T-helper 1 cell treated with Interleukin-12 subunit alpha and Interleukin-12 subunit beta and Interleukin-4 antibody, amounts not matched to agents 30 μg/mL and 1 μg/mL, for 36 hours (primary cell): ENCODE measurements around the gene POFUT2.
"Not testable (repeated sequence)": the region's sequence is repeated elsewhere in the genome, so short reads cannot be mapped to it uniquely, and the experiment has no call there.

ENCODE experiments used
- H3K27ac Mint-ChIP-seq: one replicate; pipeline ENCODE4 v1.8.0; 2021; ENCODE audit warnings: mild to moderate bottlenecking, mixed read lengths
- H3K27me3 Mint-ChIP-seq: one replicate; pipeline ENCODE4 v1.8.0; 2021; ENCODE audit warnings: low read depth, mixed read lengths
- H3K36me3 Mint-ChIP-seq: one replicate; pipeline ENCODE4 v1.8.0; 2021; ENCODE audit warnings: low read depth, mixed read lengths
- H3K4me1 Mint-ChIP-seq: one replicate; pipeline ENCODE4 v1.8.0; 2021; ENCODE audit warnings: low read depth, mixed read lengths
- H3K4me3 Mint-ChIP-seq: one replicate; pipeline ENCODE4 v1.8.0; 2021; ENCODE audit warnings: mild to moderate bottlenecking, moderate library complexity, mixed read lengths
- H3K9me3 Mint-ChIP-seq: one replicate; pipeline ENCODE4 v1.8.0; 2021; ENCODE audit warnings: mixed read lengths

POFUT2 gene

DNA sequence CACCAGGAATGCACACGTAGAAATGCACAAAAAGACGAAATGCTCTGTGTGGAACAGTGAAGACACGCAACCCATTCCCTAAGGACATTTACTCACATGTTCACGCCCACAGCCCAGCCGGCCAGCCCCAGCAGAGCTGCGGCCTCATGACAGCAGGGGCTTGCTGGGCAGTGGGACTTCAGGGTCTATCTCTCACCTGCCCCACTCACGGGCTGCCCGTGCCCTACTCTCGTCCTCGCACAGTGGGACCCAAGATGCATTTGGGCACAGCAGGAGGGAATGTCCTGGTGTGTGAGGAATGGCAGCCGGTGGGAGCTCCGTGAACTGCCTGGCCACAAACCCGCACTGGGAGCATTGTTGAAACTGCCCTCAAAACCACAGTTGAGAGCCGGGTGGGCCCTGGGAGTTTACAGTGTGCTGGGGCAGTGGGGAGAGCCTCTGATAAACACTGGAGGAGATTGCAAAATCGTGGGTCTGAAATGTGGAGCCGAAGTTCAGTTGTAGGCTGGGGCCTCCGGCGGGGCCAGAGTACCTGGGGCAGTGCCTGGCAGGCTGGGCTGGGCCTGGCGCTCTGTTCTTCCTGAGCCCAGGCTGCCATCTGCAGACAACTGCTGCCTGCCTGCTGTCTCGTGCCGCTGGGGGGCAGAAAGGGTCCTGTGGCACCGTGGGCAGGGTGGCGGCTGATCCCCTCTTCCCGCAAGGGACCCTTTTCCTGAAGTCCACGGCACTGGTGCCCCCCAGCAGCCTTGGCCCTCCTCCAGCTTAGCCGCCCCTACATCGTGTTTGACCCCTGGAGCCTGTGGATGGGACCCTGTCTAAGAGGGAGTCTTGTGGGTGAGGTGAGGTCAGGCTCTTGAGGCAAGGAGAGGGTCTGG, 20.7 kb upstream of the POFUT2 start:
- Mint-ChIP-seq H3K27ac (no peak overlapping the region), H3K27me3 (peaks cover 7% of the 10 kb centered on the region), H3K36me3 (no peaks in the 10 kb centered on the region), H3K9me3 (no peaks in the 10 kb centered on the region), H3K4me1 (peaks cover 5% of the 10 kb centered on the region), H3K4me3 (no peak overlapping the region)

DNA sequence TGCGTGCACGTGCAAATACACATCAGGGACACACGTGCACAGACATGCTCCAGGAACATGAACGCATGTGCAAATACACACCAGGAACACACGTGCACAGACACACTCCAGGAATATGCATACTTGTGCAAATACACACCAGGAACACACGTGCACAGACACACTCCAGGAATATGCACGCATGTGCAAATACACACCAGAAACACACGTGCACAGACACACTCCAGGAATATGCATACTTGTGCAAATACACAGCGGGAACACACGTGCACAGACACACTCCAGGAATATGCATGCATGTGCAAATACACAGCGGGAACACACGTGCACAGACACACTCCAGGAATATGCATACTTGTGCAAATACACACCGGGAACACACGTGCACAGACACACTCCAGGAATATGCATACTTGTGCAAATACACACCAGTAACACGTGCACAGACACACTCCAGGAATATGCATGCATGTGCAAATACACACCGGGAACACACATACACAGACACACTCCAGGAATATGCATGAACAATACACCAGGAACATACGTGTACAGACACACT, 20.0 kb upstream of the POFUT2 start:
- not testable (repeated sequence) for H3K27me3 Mint-ChIP-seq, H3K9me3 Mint-ChIP-seq, H3K36me3 Mint-ChIP-seq, H3K27ac Mint-ChIP-seq, H3K4me1 Mint-ChIP-seq, H3K4me3 Mint-ChIP-seq

DNA sequence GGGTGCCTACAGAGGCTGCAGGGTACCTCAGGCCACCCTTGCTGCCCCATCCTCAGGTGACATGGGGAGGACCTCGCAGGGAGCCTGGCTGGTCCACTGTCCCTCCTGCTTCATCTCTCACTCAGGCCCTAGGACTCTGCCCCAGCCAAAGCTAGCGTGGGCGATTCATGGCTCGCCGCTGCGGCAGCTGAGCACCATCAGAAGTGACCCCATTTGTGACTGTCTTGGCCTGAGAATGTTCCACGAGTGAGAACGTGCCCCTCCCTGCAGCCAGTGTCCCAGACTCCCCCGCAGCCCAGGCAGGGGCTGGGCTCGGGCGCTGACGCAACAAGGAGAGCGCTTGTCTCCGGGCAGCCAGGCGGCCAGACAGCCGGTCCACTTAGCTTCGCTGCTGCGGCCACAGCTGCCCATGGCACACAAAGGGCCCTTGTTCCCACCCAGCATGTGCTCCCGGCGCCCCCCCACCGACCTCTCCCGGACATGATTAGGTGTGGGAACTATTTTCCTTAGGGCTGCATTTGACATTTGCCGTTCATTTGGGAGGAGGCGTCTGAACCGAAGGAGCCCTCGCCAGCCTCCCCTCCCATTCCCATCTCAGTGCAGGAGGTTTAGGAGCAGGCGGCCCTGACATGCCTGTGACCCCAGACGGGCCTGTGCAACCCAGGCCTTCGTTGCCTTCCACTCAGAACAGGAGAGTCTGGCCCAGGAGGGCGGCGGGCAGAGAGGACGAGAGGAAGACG, 19.3 kb upstream of the POFUT2 start:
- H3K27ac Mint-ChIP-seq: no peak overlapping the region
- peaks cover 2% of the 10 kb centered on the region for H3K27me3 Mint-ChIP-seq
- no peaks in the 10 kb centered on the region for H3K36me3 Mint-ChIP-seq
- H3K4me1 Mint-ChIP-seq: peaks cover 5% of the 10 kb centered on the region
- H3K4me3 Mint-ChIP-seq: no peak overlapping the region
- H3K9me3 Mint-ChIP-seq: no peaks in the 10 kb centered on the region

DNA sequence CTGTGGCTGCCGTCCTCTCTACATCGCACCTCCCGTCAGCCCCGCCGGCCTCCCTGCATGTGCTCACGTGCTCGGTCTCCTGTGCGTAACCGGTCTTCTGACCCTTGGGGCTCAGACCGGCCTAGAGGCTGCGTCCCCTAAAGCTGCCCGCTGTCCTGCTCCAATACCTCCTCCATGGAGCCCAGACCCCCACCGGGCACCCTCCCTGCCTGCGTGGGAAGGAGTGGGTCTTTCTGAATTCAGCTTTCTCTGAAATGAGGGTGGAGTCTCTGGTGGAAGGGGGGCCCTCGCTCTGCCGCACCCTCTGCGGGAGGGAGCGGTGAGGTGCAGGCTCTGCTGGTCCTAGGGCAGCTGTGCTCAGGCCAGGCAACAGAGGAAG, 18.7 kb upstream of the POFUT2 start:
- no peak overlapping the region for H3K27ac Mint-ChIP-seq
- H3K4me3 Mint-ChIP-seq: no peak overlapping the region
- no peaks in the 10 kb centered on the region for H3K36me3 Mint-ChIP-seq
- no peaks in the 10 kb centered on the region for H3K27me3 Mint-ChIP-seq
- no peaks in the 10 kb centered on the region for H3K9me3 Mint-ChIP-seq
- H3K4me1 Mint-ChIP-seq: peaks cover 5% of the 10 kb centered on the region

DNA sequence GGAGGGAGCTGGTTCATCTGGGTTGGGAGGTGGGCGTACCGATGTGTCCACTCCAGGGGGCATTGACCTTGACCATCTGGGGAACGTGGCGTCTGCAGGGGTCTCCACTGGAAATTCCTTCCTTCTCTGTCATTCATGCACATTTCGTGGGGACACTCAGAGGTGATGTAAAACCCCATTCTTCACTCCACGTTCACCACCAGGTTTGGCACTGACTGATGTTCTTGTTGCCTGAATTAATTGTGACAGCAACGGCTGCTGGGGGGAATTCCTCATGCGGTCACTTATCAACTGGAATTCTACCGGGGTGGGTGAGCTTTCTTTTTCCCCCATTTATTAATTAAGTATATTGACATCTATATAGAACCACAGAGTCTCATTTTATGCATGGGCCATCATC, 18.1 kb upstream of the POFUT2 start:
- Mint-ChIP-seq H3K4me1 (peaks cover 5% of the 10 kb centered on the region), H3K36me3 (no peaks in the 10 kb centered on the region), H3K27ac (no peak overlapping the region), H3K27me3 (no peaks in the 10 kb centered on the region), H3K4me3 (no peak overlapping the region), H3K9me3 (no peaks in the 10 kb centered on the region)

DNA sequence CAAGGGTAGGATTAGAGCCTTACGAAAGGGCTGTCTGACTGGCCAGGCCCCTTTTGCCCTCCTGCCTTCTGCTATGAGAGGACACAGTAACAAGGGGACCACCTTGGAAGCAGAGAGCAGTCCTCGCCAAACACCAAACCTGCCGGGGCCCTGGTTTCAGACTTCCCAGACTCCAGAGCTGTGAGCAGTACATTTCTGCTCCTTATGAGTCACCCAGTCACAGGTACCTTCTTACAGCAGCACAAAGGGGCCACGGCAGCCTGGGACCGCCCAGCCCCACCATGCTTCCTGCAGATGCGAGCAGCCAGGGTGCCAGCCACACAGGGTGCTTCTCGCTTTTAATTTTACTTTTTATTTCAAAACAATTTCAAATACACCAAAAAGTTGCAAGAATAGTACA, 17.2 kb upstream of the POFUT2 start:
- Mint-ChIP-seq H3K27ac (no peak overlapping the region), H3K4me1 (peaks cover 5% of the 10 kb centered on the region), H3K9me3 (no peaks in the 10 kb centered on the region), H3K27me3 (no peaks in the 10 kb centered on the region), H3K36me3 (no peaks in the 10 kb centered on the region), H3K4me3 (no peak overlapping the region)

DNA sequence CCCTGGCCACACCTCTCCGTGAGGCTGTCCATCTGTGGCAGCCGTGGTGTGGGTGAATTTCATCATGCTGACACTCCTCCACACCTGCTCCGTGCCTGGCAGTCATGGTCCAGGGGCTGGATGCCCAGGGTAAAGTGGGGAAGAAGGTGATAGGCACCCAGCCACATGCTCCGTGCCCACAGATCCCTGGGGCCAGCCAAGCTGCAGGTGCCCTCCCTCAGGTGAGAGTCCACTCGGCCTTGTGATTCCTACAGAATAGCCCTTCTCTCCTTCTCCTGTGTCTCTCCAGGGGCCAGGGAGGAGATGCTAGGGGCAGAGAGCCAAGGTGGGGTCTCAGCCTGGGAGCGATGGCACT, 16.8 kb upstream of the POFUT2 start:
- H3K36me3 Mint-ChIP-seq: no peaks in the 10 kb centered on the region
- H3K4me3 Mint-ChIP-seq: no peak overlapping the region
- no peaks in the 10 kb centered on the region for H3K9me3 Mint-ChIP-seq
- H3K27me3 Mint-ChIP-seq: no peaks in the 10 kb centered on the region
- no peak overlapping the region for H3K27ac Mint-ChIP-seq
- peaks cover 5% of the 10 kb centered on the region for H3K4me1 Mint-ChIP-seq

DNA sequence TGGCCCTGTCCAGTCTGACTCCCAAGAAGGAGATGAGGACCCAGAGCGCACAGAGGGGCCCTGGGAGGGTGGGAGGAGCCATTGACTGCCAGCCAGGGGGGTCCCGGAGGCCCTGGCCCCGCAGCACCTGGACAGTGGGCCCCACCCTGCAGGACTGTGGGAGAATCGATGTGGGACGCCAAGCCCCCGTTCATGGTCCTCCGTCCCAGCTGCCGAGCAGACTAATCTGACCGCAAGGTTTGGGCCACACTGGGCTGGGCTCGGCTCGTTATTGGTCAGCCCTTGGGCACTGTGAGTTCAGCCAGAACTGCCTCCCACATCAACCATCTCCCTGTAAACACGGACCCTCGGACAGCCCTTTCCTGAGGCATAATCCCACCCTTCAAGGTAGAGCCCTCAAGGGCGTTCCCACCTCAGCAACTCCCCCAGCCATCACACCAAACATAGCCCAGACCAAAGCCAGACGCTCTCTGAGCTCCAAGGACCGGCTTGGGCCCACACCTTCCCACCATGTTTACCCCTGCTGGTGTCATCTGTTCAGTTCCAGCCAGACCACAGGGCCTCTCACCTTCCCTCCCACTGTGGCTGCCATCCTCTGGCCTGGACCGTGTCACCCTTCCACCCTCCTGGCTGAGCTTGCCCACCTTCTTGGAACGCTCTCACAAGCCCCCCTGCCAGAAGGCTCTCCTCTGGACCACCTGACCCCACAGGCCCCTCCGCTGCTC, 16.2 kb upstream of the POFUT2 start:
- Mint-ChIP-seq H3K36me3 (no peaks in the 10 kb centered on the region), H3K9me3 (no peaks in the 10 kb centered on the region), H3K4me3 (no peak overlapping the region), H3K27me3 (no peaks in the 10 kb centered on the region), H3K27ac (no peak overlapping the region), H3K4me1 (peaks cover 2% of the 10 kb centered on the region)

DNA sequence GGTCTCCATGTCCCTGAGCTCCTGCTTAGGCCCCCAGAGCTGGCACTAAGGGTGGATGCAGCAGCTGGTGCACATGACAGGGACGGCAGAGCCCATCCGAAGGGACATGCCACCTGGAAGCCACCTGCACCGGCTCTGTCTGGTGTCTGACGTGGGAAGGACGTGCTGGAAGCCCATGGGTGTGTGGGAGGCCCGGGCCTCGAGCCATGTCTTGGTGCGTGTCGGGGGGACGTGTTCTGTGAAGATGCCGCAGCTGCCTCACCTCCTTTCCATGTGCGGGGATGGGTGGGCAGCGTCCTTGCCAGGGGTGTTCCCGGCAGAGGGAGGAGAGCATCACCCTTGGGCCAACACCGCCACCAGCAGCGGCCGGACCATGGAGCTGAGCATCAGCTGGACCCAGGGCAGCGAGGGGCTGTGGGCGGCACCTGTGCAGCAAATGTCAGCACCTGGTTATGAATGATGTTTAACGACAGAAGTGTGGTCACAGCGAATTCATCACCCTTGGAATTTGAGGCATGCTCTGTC, 15.5 kb upstream of the POFUT2 start:
- Mint-ChIP-seq H3K9me3 (no peaks in the 10 kb centered on the region), H3K36me3 (no peaks in the 10 kb centered on the region), H3K27me3 (no peaks in the 10 kb centered on the region), H3K4me1 (no peaks in the 10 kb centered on the region), H3K27ac (no peak overlapping the region), H3K4me3 (no peak overlapping the region)

DNA sequence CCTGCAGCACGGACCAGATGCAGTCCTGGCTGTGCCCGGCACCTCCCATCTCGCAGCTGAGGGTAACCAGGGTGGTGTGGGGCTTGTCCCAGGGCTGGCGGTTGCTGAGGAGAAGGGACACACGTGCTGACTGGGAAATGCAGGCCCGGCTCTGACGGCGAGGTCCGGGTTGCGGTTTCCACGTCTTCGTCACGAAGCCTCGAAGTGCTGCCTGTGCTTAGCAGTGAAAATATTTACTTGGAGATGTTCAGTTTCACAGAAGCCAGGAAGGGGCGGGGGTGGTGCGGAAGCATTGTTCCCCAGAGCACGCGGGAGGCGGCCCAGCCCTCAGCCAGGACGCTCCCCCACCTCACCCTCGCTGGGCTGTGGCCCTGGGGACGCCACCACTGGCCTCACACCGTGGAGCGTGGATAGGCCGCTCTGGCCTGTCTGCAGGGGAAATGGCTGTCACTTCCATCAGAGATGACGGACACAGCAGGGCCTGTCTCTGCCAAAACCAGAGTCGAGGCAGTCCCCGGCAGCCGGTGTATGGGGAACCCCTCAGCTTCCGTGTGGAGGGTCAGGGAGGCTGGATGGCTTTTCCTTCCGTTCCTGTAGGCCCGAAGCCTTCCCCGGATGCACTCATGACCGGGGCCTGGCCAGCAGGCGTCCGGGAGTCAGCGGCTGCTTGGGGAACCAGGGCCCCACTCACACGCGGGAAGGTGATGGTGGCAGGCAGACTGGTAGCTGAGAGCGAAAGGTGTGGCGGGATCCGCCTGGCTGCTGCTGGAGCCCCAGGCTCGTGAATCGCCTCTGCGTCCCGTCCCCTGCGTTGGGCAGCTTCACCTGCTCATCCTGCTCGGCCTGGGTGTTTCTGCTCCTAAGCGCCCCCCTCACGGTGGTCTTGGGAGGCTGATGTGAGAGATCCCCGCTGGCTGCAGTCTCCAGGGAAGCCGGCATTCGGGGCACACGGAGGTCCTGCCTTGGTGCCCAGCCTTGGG, 14.7 kb upstream of the POFUT2 start:
- no peaks in the 10 kb centered on the region for H3K27me3 Mint-ChIP-seq
- no peaks in the 10 kb centered on the region for H3K4me1 Mint-ChIP-seq
- H3K27ac Mint-ChIP-seq: peak overlapping the region; percentile 59
- no peak overlapping the region for H3K4me3 Mint-ChIP-seq
- no peaks in the 10 kb centered on the region for H3K36me3 Mint-ChIP-seq
- no peaks in the 10 kb centered on the region for H3K9me3 Mint-ChIP-seq

DNA sequence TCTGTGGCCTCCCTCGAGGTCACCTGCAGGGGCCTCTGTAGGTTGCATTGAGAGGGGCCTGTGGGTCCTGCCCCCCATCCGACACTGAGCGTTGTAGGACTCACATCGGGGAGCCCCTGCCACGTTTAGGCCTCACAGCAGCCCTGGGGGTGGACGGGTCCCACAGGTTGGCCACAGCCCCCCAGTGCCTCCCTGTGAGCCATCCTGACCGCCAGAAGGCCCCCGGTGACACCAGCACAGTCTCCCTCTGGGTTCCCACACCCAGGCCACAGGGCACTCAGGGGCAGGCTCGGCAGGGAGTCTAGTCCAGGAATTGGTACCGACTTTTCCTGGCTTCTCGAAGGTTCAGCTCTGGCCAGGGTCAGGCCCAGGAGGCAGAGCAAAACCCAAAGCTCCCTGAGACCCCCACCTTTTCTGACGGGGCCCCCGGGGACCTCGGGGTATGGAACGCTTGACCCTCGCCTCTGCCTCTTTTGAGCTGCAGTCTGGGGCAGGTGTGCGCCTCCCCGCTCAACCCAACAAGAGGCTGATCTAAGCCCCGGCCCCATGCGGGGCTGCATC, 13.9 kb upstream of the POFUT2 start:
- H3K36me3 Mint-ChIP-seq: no peaks in the 10 kb centered on the region
- H3K9me3 Mint-ChIP-seq: no peaks in the 10 kb centered on the region
- H3K4me1 Mint-ChIP-seq: no peaks in the 10 kb centered on the region
- H3K4me3 Mint-ChIP-seq: no peak overlapping the region
- no peaks in the 10 kb centered on the region for H3K27me3 Mint-ChIP-seq
- H3K27ac Mint-ChIP-seq: peak overlapping the region; percentile 59

DNA sequence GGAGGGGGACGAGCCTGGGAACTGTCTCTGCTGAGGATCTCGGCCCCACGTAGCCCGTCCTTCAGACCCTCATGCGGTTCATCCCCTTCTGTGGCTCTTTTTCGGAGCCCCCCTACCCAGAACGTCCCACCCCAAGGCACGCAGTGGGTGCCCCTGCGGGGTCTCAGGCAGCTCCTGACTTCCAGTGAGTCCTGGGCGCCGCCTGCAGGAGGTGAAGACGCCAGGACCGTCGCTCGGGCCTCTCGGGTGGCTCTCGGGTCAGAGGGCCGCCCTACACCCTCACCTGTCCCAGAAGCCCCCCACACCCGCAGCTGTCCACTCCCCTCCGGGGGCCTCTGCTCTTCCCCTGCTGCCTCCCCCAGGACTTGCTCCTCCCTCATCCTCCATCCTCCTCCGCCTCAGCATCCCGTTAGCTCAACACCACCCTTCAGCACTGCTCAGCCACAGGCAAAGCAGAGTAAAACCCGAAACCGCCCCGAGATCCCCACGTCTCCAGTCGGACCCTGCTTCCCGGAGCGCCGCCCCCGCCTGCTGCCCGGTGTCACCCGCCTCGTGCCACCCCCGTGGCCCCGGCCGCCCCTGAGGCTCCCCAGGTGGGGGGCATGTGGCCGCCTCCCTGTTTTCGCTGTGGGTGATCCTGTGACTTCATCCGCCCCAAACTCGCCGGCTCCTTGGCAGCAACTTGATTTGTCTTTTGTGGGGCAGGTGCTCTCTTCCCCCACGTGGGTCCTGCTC, 13.3 kb upstream of the POFUT2 start:
- Mint-ChIP-seq H3K4me3 (no peak overlapping the region), H3K36me3 (no peaks in the 10 kb centered on the region), H3K4me1 (no peaks in the 10 kb centered on the region), H3K27ac (no peak overlapping the region), H3K9me3 (no peaks in the 10 kb centered on the region), H3K27me3 (no peaks in the 10 kb centered on the region)
